Muscle layer of colon (tissue), 2 donors: ENCODE data around the gene RNF103.
A peak's percentile ranks its signal among the peaks of the same experiment; 100 is the strongest.

Source experiments
- H3K27ac ChIP-seq: one replicate; pipeline ENCODE4 v1.7.0; 2013; ENCODE audit warnings: low read depth, mild to moderate bottlenecking, low read length, moderate library complexity
- H3K27me3 ChIP-seq, 2 donors: one replicate each; pipeline ENCODE4 v1.7.0; 2013; ENCODE audit warnings: low read length in 2 of 2, mild to moderate bottlenecking in 2 of 2; ENCODE audit not compliant: insufficient read depth in 2 of 2, control insufficient read depth in 1 of 2
- H3K36me3 ChIP-seq: one replicate; pipeline ENCODE4 v1.7.0; 2013; ENCODE audit warnings: mild to moderate bottlenecking, low read length; ENCODE audit not compliant: insufficient read depth
- H3K4me1 ChIP-seq: one replicate; pipeline ENCODE4 v1.7.0; 2013; ENCODE audit warnings: mild to moderate bottlenecking, low read length; ENCODE audit not compliant: insufficient read depth
- H3K4me3 ChIP-seq, 2 donors: one replicate each; pipeline ENCODE4 v1.7.0; 2013; ENCODE audit warnings: low read length in 2 of 2, low read depth in 1 of 2, mild to moderate bottlenecking in 1 of 2, moderate library complexity in 1 of 2
- H3K9ac ChIP-seq: one replicate; pipeline ENCODE4 v1.7.0; 2013; ENCODE audit warnings: low read length
- H3K9me3 ChIP-seq: one replicate; pipeline ENCODE4 v1.7.0; 2013; ENCODE audit warnings: mild to moderate bottlenecking, low read length
- donor health status: abdominal sarcoma.
- donor health status: Adenocarcinoma of cecum.

Gene RNF103

GRCh38 chr2:86645752-86646151, 22.1 kb upstream of the RNF103 start:
- Histone ChIP-seq H3K27me3 (no peaks in the 10 kb centered on the region), H3K9me3 (no peaks in the 10 kb centered on the region), H3K4me1 (no peaks in the 10 kb centered on the region), H3K9ac (no peak overlapping the region), H3K27ac (no peak overlapping the region), H3K4me3 (no peak overlapping the region), H3K36me3 (no peaks in the 10 kb centered on the region)

- H3K4me3 ChIP-seq = no peak overlapping the region
- no peaks in the 10 kb centered on the region for H3K9me3 ChIP-seq
- H3K27me3 ChIP-seq = no peaks in the 10 kb centered on the region
- no peaks in the 10 kb centered on the region for H3K36me3 ChIP-seq
- no peak overlapping the region for H3K27ac ChIP-seq
- H3K4me1 ChIP-seq = no peaks in the 10 kb centered on the region
- no peak overlapping the region for H3K9ac ChIP-seq
Measured at GRCh38 chr2:86638712-86639111, 15.0 kb upstream of the RNF103 start.

- H3K9ac ChIP-seq = no peak overlapping the region
- no peaks in the 10 kb centered on the region for H3K9me3 ChIP-seq
- no peak overlapping the region for H3K27ac ChIP-seq
- no peaks in the 10 kb centered on the region for H3K27me3 ChIP-seq
- H3K4me1 ChIP-seq = peaks cover 3% of the 10 kb centered on the region
- H3K4me3 ChIP-seq = no peak overlapping the region
- H3K36me3 ChIP-seq = no peaks in the 10 kb centered on the region
Measured at GRCh38 chr2:86636842-86637241, 13.2 kb upstream of the RNF103 start.

- H3K9ac ChIP-seq = no peak overlapping the region
- H3K4me3 ChIP-seq = no peak overlapping the region
- H3K4me1 ChIP-seq = peaks cover 3% of the 10 kb centered on the region
- H3K27ac ChIP-seq = no peak overlapping the region
- no peaks in the 10 kb centered on the region for H3K9me3 ChIP-seq
- no peaks in the 10 kb centered on the region for H3K27me3 ChIP-seq
- no peaks in the 10 kb centered on the region for H3K36me3 ChIP-seq
Measured at GRCh38 chr2:86634352-86634751, 10.7 kb upstream of the RNF103 start.

- H3K36me3 ChIP-seq = no peaks in the 10 kb centered on the region
- no peak overlapping the region for H3K4me3 ChIP-seq
- H3K27ac ChIP-seq = no peak overlapping the region
- H3K4me1 ChIP-seq = peaks cover 3% of the 10 kb centered on the region
- no peak overlapping the region for H3K9ac ChIP-seq
- H3K27me3 ChIP-seq = no peaks in the 10 kb centered on the region
- H3K9me3 ChIP-seq = no peaks in the 10 kb centered on the region
Measured at GRCh38 chr2:86633155-86633651, 9.5 kb upstream of the RNF103 start.

GRCh38 chr2:86632672-86633071, 9.0 kb upstream of the RNF103 start:
- peaks cover 3% of the 10 kb centered on the region for H3K4me1 ChIP-seq
- H3K27ac ChIP-seq = no peak overlapping the region
- no peaks in the 10 kb centered on the region for H3K27me3 ChIP-seq
- H3K9ac ChIP-seq = no peak overlapping the region
- no peak overlapping the region for H3K4me3 ChIP-seq
- H3K36me3 ChIP-seq = no peaks in the 10 kb centered on the region
- no peaks in the 10 kb centered on the region for H3K9me3 ChIP-seq

- Histone ChIP-seq H3K9ac (no peak overlapping the region), H3K36me3 (no peaks in the 10 kb centered on the region), H3K9me3 (no peaks in the 10 kb centered on the region), H3K4me1 (peaks cover 3% of the 10 kb centered on the region), H3K27ac (no peak overlapping the region), H3K27me3 (no peaks in the 10 kb centered on the region), H3K4me3 (no peak overlapping the region)
Measured at GRCh38 chr2:86631846-86632485, 8.3 kb upstream of the RNF103 start.

GRCh38 chr2:86628091-86628522, 4.4 kb upstream of the RNF103 start:
- Histone ChIP-seq H3K4me1 (peaks cover 2% of the 10 kb centered on the region), H3K4me3 (no peak overlapping the region), H3K27ac (no peak overlapping the region), H3K9ac (no peak overlapping the region), H3K27me3 (no peaks in the 10 kb centered on the region), H3K36me3 (no peaks in the 10 kb centered on the region), H3K9me3 (no peaks in the 10 kb centered on the region)

GRCh38 chr2:86627550-86627949, 3.9 kb upstream of the RNF103 start:
- no peak overlapping the region for H3K9ac ChIP-seq
- no peaks in the 10 kb centered on the region for H3K36me3 ChIP-seq
- H3K4me1 ChIP-seq = no peaks in the 10 kb centered on the region
- H3K4me3 ChIP-seq = no peak overlapping the region
- no peak overlapping the region for H3K27ac ChIP-seq
- no peaks in the 10 kb centered on the region for H3K27me3 ChIP-seq
- H3K9me3 ChIP-seq = no peaks in the 10 kb centered on the region

GRCh38 chr2:86625096-86625495, 1.4 kb upstream of the RNF103 start:
- no peaks in the 10 kb centered on the region for H3K36me3 ChIP-seq
- H3K27me3 ChIP-seq = no peaks in the 10 kb centered on the region
- no peaks in the 10 kb centered on the region for H3K9me3 ChIP-seq
- peaks cover 7% of the 10 kb centered on the region for H3K4me1 ChIP-seq
- H3K4me3 ChIP-seq = no peak overlapping the region
- no peak overlapping the region for H3K9ac ChIP-seq
- no peak overlapping the region for H3K27ac ChIP-seq

GRCh38 chr2:86624267-86624547, 542 bp upstream of the RNF103 start:
- peaks cover 1% of the 10 kb centered on the region for H3K36me3 ChIP-seq
- peaks cover 10% of the 10 kb centered on the region for H3K4me1 ChIP-seq
- H3K9me3 ChIP-seq = no peaks in the 10 kb centered on the region
- peak overlapping the region; percentile 83 for H3K27ac ChIP-seq
- peak overlapping the region; percentile 29 to 97 for H3K4me3 ChIP-seq
- H3K9ac ChIP-seq = peak overlapping the region; percentile 81
- no peaks in the 10 kb centered on the region for H3K27me3 ChIP-seq

GRCh38 chr2:86623043-86623493, 597 bp downstream of the RNF103 start:
- Histone ChIP-seq H3K27ac (peak overlapping the region; percentile 93), H3K9ac (peak overlapping the region; percentile 92), H3K9me3 (no peaks in the 10 kb centered on the region), H3K27me3 (no peaks in the 10 kb centered on the region), H3K4me3 (peak overlapping the region; percentile 80 to 97), H3K4me1 (peaks cover 20% of the 10 kb centered on the region), H3K36me3 (peaks cover 11% of the 10 kb centered on the region)
